ENCODE results near the gene ZC2HC1C.

DNA sequence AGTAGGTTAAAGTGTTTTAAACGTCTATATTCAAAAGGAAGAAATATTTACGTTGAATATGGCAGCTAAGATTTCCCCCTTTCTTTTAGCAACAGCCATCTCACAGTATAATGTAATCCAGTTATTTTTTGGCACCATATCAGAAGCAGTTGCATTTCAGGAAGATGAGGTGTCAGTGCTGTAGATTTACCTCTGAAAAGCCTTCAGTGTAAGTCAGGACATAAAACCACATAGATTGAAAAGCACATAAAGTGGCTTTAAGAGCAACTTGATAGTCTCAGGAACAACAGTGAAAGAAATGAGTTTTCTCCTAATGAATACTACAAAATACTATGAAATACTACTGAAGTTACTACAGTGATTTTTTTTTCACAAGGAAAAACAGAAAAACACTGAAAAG lies 25.1 kb upstream of the ZC2HC1C start:
- TF ChIP-seq, protein P1, sequence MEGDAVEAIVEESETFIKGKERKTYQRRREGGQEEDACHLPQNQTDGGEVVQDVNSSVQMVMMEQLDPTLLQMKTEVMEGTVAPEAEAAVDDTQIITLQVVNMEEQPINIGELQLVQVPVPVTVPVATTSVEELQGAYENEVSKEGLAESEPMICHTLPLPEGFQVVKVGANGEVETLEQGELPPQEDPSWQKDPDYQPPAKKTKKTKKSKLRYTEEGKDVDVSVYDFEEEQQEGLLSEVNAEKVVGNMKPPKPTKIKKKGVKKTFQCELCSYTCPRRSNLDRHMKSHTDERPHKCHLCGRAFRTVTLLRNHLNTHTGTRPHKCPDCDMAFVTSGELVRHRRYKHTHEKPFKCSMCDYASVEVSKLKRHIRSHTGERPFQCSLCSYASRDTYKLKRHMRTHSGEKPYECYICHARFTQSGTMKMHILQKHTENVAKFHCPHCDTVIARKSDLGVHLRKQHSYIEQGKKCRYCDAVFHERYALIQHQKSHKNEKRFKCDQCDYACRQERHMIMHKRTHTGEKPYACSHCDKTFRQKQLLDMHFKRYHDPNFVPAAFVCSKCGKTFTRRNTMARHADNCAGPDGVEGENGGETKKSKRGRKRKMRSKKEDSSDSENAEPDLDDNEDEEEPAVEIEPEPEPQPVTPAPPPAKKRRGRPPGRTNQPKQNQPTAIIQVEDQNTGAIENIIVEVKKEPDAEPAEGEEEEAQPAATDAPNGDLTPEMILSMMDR (IDR thresholded peaks at IDR 0.05; ENCODE audit: poor library complexity) = no peak
- TF ChIP-seq EZH2 (IDR thresholded peaks at IDR 0.05; ENCODE audit: borderline replicate concordance) (no peak), EZH2phosphoT487 (IDR thresholded peaks at IDR 0.05; ENCODE audit: low read depth, severe bottlenecking, unreplicated experiment) (no peak)

Data from hepatocyte (in vitro differentiated cells).